Anterior cingulate cortex (tissue), 58 donors: ENCODE data around the gene PAPSS2.
A peak's percentile ranks its signal among the peaks of the same experiment; 100 is the strongest.

Experiments
- DNase-seq, 58 donors: peaks; one replicate each; lab custom pipeline; 2025; lab: John Stamatoyannopoulos, UW

PAPSS2 gene

GRCh38 chr10:87765666-87766376, 106.1 kb downstream of the PAPSS2 start:
- no peak for DNase-seq

- DNase-seq: no peak
Observed at GRCh38 chr10:87767253-87767652, 107.6 kb downstream of the PAPSS2 start.

GRCh38 chr10:87771871-87772500, 112.3 kb downstream of the PAPSS2 start:
- DNase-seq: no peak

- no peak for DNase-seq
Observed at GRCh38 chr10:87775766-87776165, 116.1 kb downstream of the PAPSS2 start.

- DNase-seq: no peak
Observed at GRCh38 chr10:87776328-87776727, 116.7 kb downstream of the PAPSS2 start.

GRCh38 chr10:87781545-87781944, 121.9 kb downstream of the PAPSS2 start:
- no peak for DNase-seq

GRCh38 chr10:87782721-87783120, 123.0 kb downstream of the PAPSS2 start:
- no peak for DNase-seq

GRCh38 chr10:87786421-87786820, 126.7 kb downstream of the PAPSS2 start:
- DNase-seq: no peak

GRCh38 chr10:87790185-87790584, 130.5 kb downstream of the PAPSS2 start:
- DNase-seq: no peak

- DNase-seq: peak in 7 of 58 donors; percentile 1 to 27 (median 12)
Observed at GRCh38 chr10:87794285-87794684, 134.6 kb downstream of the PAPSS2 start.
